Suprapubic skin (tissue), 3 donors: ENCODE data around the gene ROR2.

ENCODE experiments used
- CTCF ChIP-seq, 2 donors: fragments of 200-600 bp in 1 of 2; fragments of 450-650 bp in 1 of 2; sonication (generic) in 1 of 2; IDR thresholded peaks; one replicate each; pipeline ENCODE4 v1.5.1; 2016 to 2019; ENCODE audit warnings: antibody characterized with exemption in 2 of 2, mild to moderate bottlenecking in 1 of 2, moderate library complexity in 1 of 2
- EP300 ChIP-seq: sonication (generic); formaldehyde crosslinking; IDR thresholded peaks from one replicate; pipeline ENCODE4 v1.6.1; 2017; ENCODE audit warnings: antibody characterized with exemption
- POLR2A ChIP-seq, 2 donors: fragments of 450-650 bp; IDR thresholded peaks; one replicate each; pipeline ENCODE4 v1.6.1; 2017; ENCODE audit warnings: antibody characterized with exemption in 2 of 2, mild to moderate bottlenecking in 2 of 2, moderate library complexity in 2 of 2

- TF ChIP-seq POLR2A (IDR thresholded peaks at IDR 0.05) (no peak), CTCF (IDR thresholded peaks at IDR 0.05) (no peak), EP300 (no peak)
Observed at GRCh38 chr9:91768507-91768906, 181.5 kb downstream of the ROR2 start.
